Mesothelial cell of epicardium (in vitro differentiated cells): ENCODE measurements around the gene FAM151B. TPM values are rescaled to one million over a fixed set of nuclear protein-coding genes. Genes with fewer than 3 reads are reported as not detected.

Experiments
- DNase-seq, 2 experiments: peaks; one replicate each; pipeline ENCODE4 v3.0.0; 2021; ENCODE audit warnings: low spot score in 2 of 2; ENCODE audit not compliant: unreplicated experiment in 2 of 2
- H3K27ac Mint-ChIP-seq: 2 replicates; pipeline ENCODE4 v1.8.0; 2021; ENCODE audit warnings: mixed read lengths
- H3K27me3 Mint-ChIP-seq: 2 replicates; pipeline ENCODE4 v1.8.0; 2021; ENCODE audit warnings: low read depth, mixed read lengths
- H3K36me3 Mint-ChIP-seq: 2 replicates; pipeline ENCODE4 v1.8.0; 2021; ENCODE audit warnings: mixed read lengths
- H3K4me1 Mint-ChIP-seq: 2 replicates; pipeline ENCODE4 v1.8.0; 2021; ENCODE audit warnings: mixed read lengths
- H3K4me3 Mint-ChIP-seq: 2 replicates; pipeline ENCODE4 v1.8.0; 2021; ENCODE audit warnings: mild to moderate bottlenecking, moderate library complexity, mixed read lengths
- H3K9me3 Mint-ChIP-seq: 2 replicates; pipeline ENCODE4 v1.8.0; 2021; ENCODE audit warnings: mixed read lengths
- CTCF ChIP-seq: fragments of 200-600 bp; sonication (generic); IDR thresholded peaks from one replicate; pipeline ENCODE4 v1.5.0; 2021; ENCODE audit warnings: antibody characterized with exemption; ENCODE audit not compliant: unreplicated experiment
- total RNA-seq: library from RNA; stranded (reverse); gene quantifications from 3 replicates; pipeline ENCODE4 v1.2.1, GENCODE V29; 2021

The FAM151B gene
- total RNA-seq, 1 donor from 2014 or later = 1.5 TPM

- TF ChIP-seq CTCF = no peak
- Mint-ChIP-seq H3K4me1 (peaks cover 2% of the 10 kb centered on the region), H3K27me3 (peaks cover 84% of the 10 kb centered on the region), H3K9me3 (peaks cover 8% of the 10 kb centered on the region), H3K27ac (no peak overlapping the region), H3K36me3 (no peaks in the 10 kb centered on the region), H3K4me3 (peak overlapping the region; percentile 37)
- no peak for DNase-seq
These were observed 80.4 kb downstream of the FAM151B start for GRCh38 chr5:80568251-80568650.

GRCh38 chr5:80569086-80569960, 81.4 kb downstream of the FAM151B start:
- no peak overlapping the region for H3K27ac Mint-ChIP-seq
- peaks cover 8% of the 10 kb centered on the region for H3K9me3 Mint-ChIP-seq
- H3K36me3 Mint-ChIP-seq = no peaks in the 10 kb centered on the region
- H3K4me3 Mint-ChIP-seq = peak overlapping the region; percentile 68
- peaks cover 2% of the 10 kb centered on the region for H3K4me1 Mint-ChIP-seq
- H3K27me3 Mint-ChIP-seq = peaks cover 86% of the 10 kb centered on the region
- peak in 1 of 2 experiments; percentile 41 for DNase-seq
- TF ChIP-seq CTCF = no peak

- Mint-ChIP-seq H3K9me3 (peaks cover 6% of the 10 kb centered on the region), H3K27me3 (peaks cover 87% of the 10 kb centered on the region), H3K4me3 (peak within 1 kb of the TSS; percentile 68), H3K27ac (no peak within 1 kb of the TSS), H3K36me3 (no peaks in the 10 kb centered on the region), H3K4me1 (peaks cover 2% of the 10 kb centered on the region)
- peak in 1 of 2 experiments; percentile 46 for DNase-seq
- no peak for TF ChIP-seq CTCF
These were observed 82.3 kb downstream of the FAM151B start, which contains the start of gene ANKRD34B for GRCh38 chr5:80569961-80570786. Gene ANKRD34B, minus strand, starts transcription at chr5:80570280. Its CDS starts 10,261 bp downstream, at chr5:80560019.

- Mint-ChIP-seq H3K4me3 (no peak overlapping the region), H3K27ac (no peak overlapping the region), H3K27me3 (peaks cover 86% of the 10 kb centered on the region), H3K9me3 (peaks cover 4% of the 10 kb centered on the region), H3K36me3 (no peaks in the 10 kb centered on the region), H3K4me1 (peaks cover 2% of the 10 kb centered on the region)
- no peak for DNase-seq
- no peak for TF ChIP-seq CTCF
These were observed 85.2 kb downstream of the FAM151B start for GRCh38 chr5:80573062-80573461.

- no peak for TF ChIP-seq CTCF
- DNase-seq = no peak
- Mint-ChIP-seq H3K4me1 (no peaks in the 10 kb centered on the region), H3K4me3 (no peak overlapping the region), H3K9me3 (peaks cover 8% of the 10 kb centered on the region), H3K36me3 (no peaks in the 10 kb centered on the region), H3K27me3 (peaks cover 70% of the 10 kb centered on the region), H3K27ac (no peak overlapping the region)
These were observed 88.5 kb downstream of the FAM151B start for GRCh38 chr5:80576383-80576782.
